Adrenal gland (tissue), 12 donors: ENCODE data around the gene FRMD8. TPM values are rescaled to one million over a fixed set of nuclear protein-coding genes. Genes with fewer than 3 reads are reported as not detected.

Experiments
- DNase-seq, 7 donors: peaks; one replicate each; pipeline ENCODE4 v3.0.0-alpha.2; 2019 to 2020
- H3K27ac ChIP-seq, 5 donors: fragments of 200-600 bp; sonication (generic) in 4 of 5; 1 replicate in 3 of 5; 2 replicates in 2 of 5; pipeline versions ENCODE4 v1.5.1 to v1.8.0; 2016 to 2020; ENCODE audit warnings: mild to moderate bottlenecking in 1 of 5
- H3K27me3 ChIP-seq: fragments of 200-600 bp; 2 replicates; pipeline ENCODE4 v1.8.0; 2021
- H3K36me3 ChIP-seq, 2 donors: fragments of 200-600 bp; replicated peaks in 1 of 2; 1 replicate in 1 of 2; 2 replicates in 1 of 2; pipeline versions ENCODE4 v1.5.1 to v1.8.0; 2018 to 2022
- H3K4me1 ChIP-seq, 2 donors: fragments of 200-600 bp; replicated peaks in 1 of 2; 1 replicate in 1 of 2; 2 replicates in 1 of 2; pipeline versions ENCODE4 v1.5.1 to v1.8.0; 2018 to 2021
- H3K4me3 ChIP-seq, 4 donors: fragments of 200-600 bp; sonication (generic) in 3 of 4; one replicate each; pipeline ENCODE4 v1.5.1; 2016 to 2018
- H3K9me3 ChIP-seq, 3 donors: fragments of 200-600 bp; sonication (generic) in 1 of 3; replicated peaks in 1 of 3; 1 replicate in 2 of 3; 2 replicates in 1 of 3; pipeline versions ENCODE4 v1.5.1 to v1.8.0; 2016 to 2021
- CTCF ChIP-seq, 6 experiments: fragments of 450-650 bp in 4 of 6; fragments of 200-600 bp in 2 of 6; sonication (generic) in 1 of 6; IDR thresholded peaks; 1 replicate in 5 of 6; 2 replicates in 1 of 6; pipeline versions ENCODE4 v1.5.1 to v1.8.0; 2016 to 2021; ENCODE audit warnings: antibody characterized with exemption in 6 of 6, mild to moderate bottlenecking in 2 of 6, moderate library complexity in 1 of 6
- POLR2A ChIP-seq, 2 donors: fragments of 450-650 bp; IDR thresholded peaks; one replicate each; pipeline ENCODE4 v1.6.1; 2017; ENCODE audit warnings: antibody characterized with exemption in 2 of 2, mild to moderate bottlenecking in 2 of 2, moderate library complexity in 1 of 2
- WGBS, 4 donors: extraction: QIAGEN DNeasy Blood & Tissue Kit in 2 of 4; methylation state at CpG; one replicate each; pipeline versions ENCODE4 v1.1.5 to v1.1.7; 2013 to 2017; 5-methylcytosine and 5-hydroxymethylcytosine counted together
- intact Hi-C, 2 donors: fragments of 100-400 bp; cut with DNase I; formaldehyde crosslinking; loops; one replicate each; pipeline versions ENCODE4 v1.14.1 to v1.15.0; 2022 to 2023
- polyA plus RNA-seq, 3 donors: library from polyadenylated mRNA; stranded (reverse); fragments of 200-250 nt in 2 of 3; fragments of 350-450 nt in 1 of 3; fragmentation: Illumina TruSeq in 1 of 3; extraction: RNeasy Lipid Tissue Mini Kit (QIAGEN cat#74804) in 1 of 3; gene quantifications; one replicate each; pipeline ENCODE4 v1.2.3, GENCODE V29; 2013 to 2014
- total RNA-seq, 9 donors: library from RNA; depleted of rRNA in 4 of 9; stranded (reverse); fragments of >200 nt in 4 of 9; fragments of 120-200 nt in 1 of 9; fragmentation: NEBNext Ultra II Directional in 1 of 9; extraction: Animal tissue kit (Norgen Biotek cat#: 25700) in 1 of 9; gene quantifications; one replicate each; pipeline versions ENCODE4 v1.1.0 to v1.2.4, GENCODE V29; 2013 to 2023
- donor health status: healthy with polysubstance abuse.
- donor health status: Bipolar disorder and iron deficiency.
- donor health status: DM: yes; HTN: yes; CAD: no.
- donor health status: DM: no; HTN: no; CAD: no.
- donor health status: DM: no; HTN: no; CAD: no.
- donor health status: DM: yes; HTN: yes; CAD: no.

The FRMD8 gene
- total and polyA plus RNA-seq, 12 donors: 5.3 to 52.1 (median 33.9) TPM

GRCh38 chr11:65341856-65342255 lies 44.6 kb upstream of the FRMD8 start:
- WGBS, 4 donors: 77 to 85% (median 79%) methylated on average over 3 of the region's 3 CpGs
- no peak for TF ChIP-seq POLR2A (IDR thresholded peaks at IDR 0.05)
- TF ChIP-seq CTCF (IDR thresholded peaks at IDR 0.05): no peak
- H3K9me3 ChIP-seq: no peaks in the 10 kb centered on the region
- H3K27ac ChIP-seq: no peak overlapping the region
- peaks cover 0 to 75% of the 10 kb centered on the region in 2 donors for H3K36me3 ChIP-seq
- no peaks in the 10 kb centered on the region for H3K4me1 ChIP-seq
- DNase-seq: no peak
- no peaks in the 10 kb centered on the region for H3K27me3 ChIP-seq
- H3K4me3 ChIP-seq: no peak overlapping the region
- intact Hi-C loops: no loop called here

DNA sequence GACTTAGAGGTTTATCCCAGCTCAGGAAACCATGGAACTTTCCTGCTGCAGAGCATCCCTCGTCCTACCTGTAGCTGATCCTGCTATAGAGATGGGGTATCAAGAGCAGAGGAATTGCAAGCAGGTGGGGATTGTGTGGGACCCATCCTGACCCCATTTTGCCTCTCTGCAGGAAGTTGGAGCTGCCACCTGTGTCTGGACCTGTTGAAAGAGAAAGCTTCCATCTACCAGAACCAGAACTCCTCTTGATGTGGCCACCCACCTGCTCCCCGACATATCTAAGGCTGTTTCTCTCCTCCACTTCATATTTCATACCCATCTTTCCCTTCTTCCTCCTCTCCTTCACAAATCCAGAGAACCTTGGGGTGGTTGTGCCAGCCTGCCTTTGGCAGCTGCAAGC lies 34.9 kb upstream of the FRMD8 start:
- H3K9me3 ChIP-seq: no peaks in the 10 kb centered on the region
- no peaks in the 10 kb centered on the region for H3K27me3 ChIP-seq
- 92 to 93% (median 92%) methylated on average over 2 of the region's 2 CpGs for WGBS, 4 donors
- no peak for DNase-seq
- no peak overlapping the region for H3K4me3 ChIP-seq
- peaks cover 17 to 22% of the 10 kb centered on the region in 2 donors for H3K4me1 ChIP-seq
- H3K27ac ChIP-seq: no peak overlapping the region
- intact Hi-C loops: no loop called here
- H3K36me3 ChIP-seq: peaks cover 0 to 64% of the 10 kb centered on the region in 2 donors
- no peak for TF ChIP-seq CTCF (IDR thresholded peaks at IDR 0.05)
- no peak for TF ChIP-seq POLR2A (IDR thresholded peaks at IDR 0.05)

- intact Hi-C loops: no loop called here
- H3K27me3 ChIP-seq: no peaks in the 10 kb centered on the region
- no peak overlapping the region for H3K4me3 ChIP-seq
- H3K36me3 ChIP-seq: peaks cover 0 to 51% of the 10 kb centered on the region in 2 donors
- no peak for DNase-seq
- WGBS, 4 donors: 75 to 87% (median 80%) methylated on average over 3 of the region's 3 CpGs
- H3K4me1 ChIP-seq: peaks cover 17 to 22% of the 10 kb centered on the region in 2 donors
- no peak overlapping the region for H3K27ac ChIP-seq
- peak in 3 of 6 experiments; percentile 11 to 27 (median 19) for TF ChIP-seq CTCF (IDR thresholded peaks at IDR 0.05)
- TF ChIP-seq POLR2A (IDR thresholded peaks at IDR 0.05): no peak
- no peaks in the 10 kb centered on the region for H3K9me3 ChIP-seq
Observed at GRCh38 chr11:65352783-65353182, 33.7 kb upstream of the FRMD8 start.

DNA sequence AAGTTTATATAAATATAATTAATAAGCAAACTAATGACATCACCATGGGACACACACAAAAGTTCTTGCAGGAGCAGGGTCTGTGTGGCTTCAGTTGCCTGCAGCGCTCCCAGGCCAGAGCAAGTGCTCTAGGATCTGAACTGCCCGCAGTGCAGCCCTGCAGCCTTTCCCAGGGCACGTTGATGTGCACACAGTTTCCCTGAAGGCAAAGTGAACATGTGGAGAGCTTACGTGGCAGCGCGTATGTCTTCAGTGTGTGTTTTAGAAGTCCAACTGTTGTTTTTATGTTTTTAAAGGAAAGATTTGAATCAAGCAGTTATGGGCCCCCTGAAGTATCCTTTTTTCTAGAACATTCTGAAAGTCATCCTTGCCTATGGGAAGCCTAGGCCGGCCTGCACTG lies 33.1 kb upstream of the FRMD8 start:
- peaks cover 0 to 45% of the 10 kb centered on the region in 2 donors for H3K36me3 ChIP-seq
- TF ChIP-seq CTCF (IDR thresholded peaks at IDR 0.05) (no peak), POLR2A (IDR thresholded peaks at IDR 0.05) (no peak)
- 80 to 89% (median 85%) methylated on average over 6 to 7 of the region's 7 CpGs for WGBS, 4 donors
- H3K4me3 ChIP-seq: no peak overlapping the region
- no peaks in the 10 kb centered on the region for H3K9me3 ChIP-seq
- intact Hi-C loops: no loop called here
- H3K27ac ChIP-seq: peak overlapping the region in 2 of 5 donors; percentile 73 to 79
- DNase-seq: no peak
- H3K4me1 ChIP-seq: peaks cover 17 to 22% of the 10 kb centered on the region in 2 donors
- H3K27me3 ChIP-seq: no peaks in the 10 kb centered on the region
